Esophagus muscularis mucosa (tissue), 4 donors: ENCODE results near the gene PDSS2.

ENCODE experiments used
- EP300 ChIP-seq: sonication (generic); formaldehyde crosslinking; IDR thresholded peaks from one replicate; pipeline ENCODE4 v1.6.1; 2017; ENCODE audit warnings: antibody characterized with exemption
- POLR2A ChIP-seq: fragments of 450-650 bp; IDR thresholded peaks from one replicate; pipeline ENCODE4 v1.6.1; 2017; ENCODE audit warnings: antibody characterized with exemption, moderate library complexity, mild to moderate bottlenecking, low read depth
- POLR2AphosphoS5 ChIP-seq, 2 donors: sonication (generic); formaldehyde crosslinking; IDR thresholded peaks; one replicate each; pipeline ENCODE4 v1.6.1; 2017; ENCODE audit warnings: antibody characterized with exemption in 2 of 2
- TF ChIP-seq, protein P1 (sequence below), 3 experiments: fragments of 200-600 bp in 2 of 3; fragments of 450-650 bp in 1 of 3; sonication (generic) in 2 of 3; IDR thresholded peaks; one replicate each; pipeline ENCODE4 v1.5.1; 2017 to 2019; ENCODE audit warnings: antibody characterized with exemption in 3 of 3, mild to moderate bottlenecking in 2 of 3, moderate library complexity in 1 of 3

DNA sequence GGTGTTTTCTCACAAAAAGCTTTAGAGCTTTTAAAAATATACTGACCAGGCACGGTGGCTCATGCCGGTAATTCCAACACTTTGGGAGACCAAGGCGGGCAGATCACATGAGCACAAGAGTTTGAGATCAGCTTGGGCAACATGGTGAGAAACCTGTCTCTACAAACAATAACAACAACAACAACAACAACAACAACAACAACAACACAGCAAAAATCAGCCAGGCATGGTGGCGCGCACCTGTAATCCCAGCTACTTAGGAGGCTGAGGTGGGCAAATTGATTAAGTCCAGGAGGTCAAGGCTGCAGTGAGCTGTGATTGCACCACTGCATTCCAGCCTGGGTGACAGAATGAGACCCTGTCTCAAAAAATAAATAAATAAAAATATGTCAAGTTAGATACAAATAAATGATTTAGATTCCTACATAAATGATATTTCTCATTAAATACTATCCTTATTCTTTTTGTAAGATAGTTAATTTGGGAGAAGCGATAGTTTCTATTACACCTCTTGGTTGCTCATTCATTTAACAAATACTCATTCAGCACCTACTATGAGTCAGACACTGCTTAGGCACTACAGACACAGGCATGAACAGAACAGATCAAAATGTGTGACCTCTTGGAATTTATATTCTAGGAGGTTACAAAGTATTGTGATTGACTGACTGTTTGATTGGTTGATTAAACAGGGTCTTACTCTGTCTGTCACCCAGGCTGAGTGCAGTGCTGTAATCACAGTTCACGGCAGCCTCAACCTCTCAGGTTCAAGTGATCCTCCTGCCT lies 260.5 kb downstream of the PDSS2 start:
- TF ChIP-seq POLR2A (no peak), EP300 (no peak), POLR2AphosphoS5 (IDR thresholded peaks at IDR 0.05) (no peak)
- TF ChIP-seq, protein P1, sequence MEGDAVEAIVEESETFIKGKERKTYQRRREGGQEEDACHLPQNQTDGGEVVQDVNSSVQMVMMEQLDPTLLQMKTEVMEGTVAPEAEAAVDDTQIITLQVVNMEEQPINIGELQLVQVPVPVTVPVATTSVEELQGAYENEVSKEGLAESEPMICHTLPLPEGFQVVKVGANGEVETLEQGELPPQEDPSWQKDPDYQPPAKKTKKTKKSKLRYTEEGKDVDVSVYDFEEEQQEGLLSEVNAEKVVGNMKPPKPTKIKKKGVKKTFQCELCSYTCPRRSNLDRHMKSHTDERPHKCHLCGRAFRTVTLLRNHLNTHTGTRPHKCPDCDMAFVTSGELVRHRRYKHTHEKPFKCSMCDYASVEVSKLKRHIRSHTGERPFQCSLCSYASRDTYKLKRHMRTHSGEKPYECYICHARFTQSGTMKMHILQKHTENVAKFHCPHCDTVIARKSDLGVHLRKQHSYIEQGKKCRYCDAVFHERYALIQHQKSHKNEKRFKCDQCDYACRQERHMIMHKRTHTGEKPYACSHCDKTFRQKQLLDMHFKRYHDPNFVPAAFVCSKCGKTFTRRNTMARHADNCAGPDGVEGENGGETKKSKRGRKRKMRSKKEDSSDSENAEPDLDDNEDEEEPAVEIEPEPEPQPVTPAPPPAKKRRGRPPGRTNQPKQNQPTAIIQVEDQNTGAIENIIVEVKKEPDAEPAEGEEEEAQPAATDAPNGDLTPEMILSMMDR (IDR thresholded peaks at IDR 0.05): no peak
